K562 (cell line): Measurements from ENCODE around the gene TSEN34. TPM values are rescaled to one million over a fixed set of nuclear protein-coding genes. Genes with fewer than 3 reads are reported as not detected.

ENCODE experiments used
- ARID3B ChIP-seq: fragments of 250-450 bp; sonication (Bioruptor Pico); IDR thresholded peaks from 2 replicates; pipeline ENCODE4 v1.4.0; 2020; ENCODE audit warnings: borderline replicate concordance
- CBX8 ChIP-seq: fragments of 200-600 bp; sonication (generic); IDR thresholded peaks from 2 replicates; pipeline ENCODE4 v1.6.1; 2012; ENCODE audit warnings: borderline replicate concordance, mixed run types, low read depth, mild to moderate bottlenecking, moderate library complexity, mixed read lengths, low read length, control low read depth, inconsistent platforms; ENCODE audit not compliant: poor library complexity, severe bottlenecking; ENCODE audit errors: extremely low read depth
- COPS2 ChIP-seq: fragments of 450-650 bp; conservative IDR thresholded peaks from 2 replicates; pipeline ENCODE4 v1.6.1; 2016; ENCODE audit warnings: mild to moderate bottlenecking, moderate library complexity
- CSDE1 ChIP-seq, 2 experiments: fragments of 450-650 bp; IDR thresholded peaks; 2 replicates each; pipeline ENCODE4 v1.6.1; 2016; ENCODE audit warnings: mild to moderate bottlenecking in 1 of 2
- CTBP1 ChIP-seq: fragments of 450-650 bp; IDR thresholded peaks from 2 replicates; pipeline ENCODE4 v1.6.1; 2016; ENCODE audit warnings: borderline replicate concordance
- ETV1 ChIP-seq: fragments of 450-650 bp; conservative IDR thresholded peaks from 2 replicates; pipeline ENCODE4 v1.6.1; 2016; ENCODE audit warnings: missing genetic modification characterization, control low read depth, low read depth, missing compliant biosample characterization
- FIP1L1 ChIP-seq: fragments of 200-400 bp; formaldehyde crosslinking; IDR thresholded peaks from 2 replicates; pipeline ENCODE4 v1.6.1; 2018; ENCODE audit warnings: mild to moderate bottlenecking, low read depth, low read length; ENCODE audit not compliant: poor library complexity, severe bottlenecking
- KLF16 ChIP-seq: IDR thresholded peaks from 2 replicates; pipeline ENCODE4 v1.6.1; 2016; ENCODE audit warnings: antibody characterized with exemption
- MEF2A ChIP-seq: IDR thresholded peaks from 2 replicates; pipeline ENCODE4 v1.6.1; 2011; ENCODE audit warnings: low read depth, mild to moderate bottlenecking, low read length, moderate library complexity; ENCODE audit not compliant: control insufficient read depth
- MLX ChIP-seq, 2 experiments: fragments of 450-650 bp in 1 of 2; sonication (generic) in 1 of 2; formaldehyde crosslinking; conservative IDR thresholded peaks; 2 replicates each; pipeline versions ENCODE4 v1.4.0 to v1.8.1; 2020 to 2022; ENCODE audit warnings: mild to moderate bottlenecking in 1 of 2, missing genetic modification reagents in 1 of 2
- NR3C1 ChIP-seq: sonication (generic); formaldehyde crosslinking; IDR thresholded peaks from 2 replicates; pipeline ENCODE4 v1.8.1; 2022; ENCODE audit warnings: missing genetic modification reagents
- PRMT5 ChIP-seq: sonication (generic); formaldehyde crosslinking; IDR thresholded peaks from 2 replicates; pipeline ENCODE4 v1.5.0; 2020; ENCODE audit warnings: missing genetic modification reagents
- RBBP5 ChIP-seq: fragments of 200-600 bp; sonication (generic); IDR thresholded peaks from 2 replicates; pipeline ENCODE4 v1.6.1; 2012; ENCODE audit warnings: borderline replicate concordance, mild to moderate bottlenecking, low read length, control low read depth, inconsistent platforms; ENCODE audit not compliant: insufficient read depth, poor library complexity, severe bottlenecking
- STAG1 ChIP-seq: sonication (generic); formaldehyde crosslinking; IDR thresholded peaks from 2 replicates; pipeline ENCODE4 v1.5.0; 2020; ENCODE audit warnings: missing genetic modification reagents, borderline replicate concordance
- SUPT5H ChIP-seq: fragments of 450-650 bp; IDR thresholded peaks from 2 replicates; pipeline ENCODE4 v1.6.1; 2016
- ZNF121 ChIP-seq: sonication (generic); formaldehyde crosslinking; conservative IDR thresholded peaks from 2 replicates; pipeline ENCODE4 v1.8.0; 2022; ENCODE audit warnings: missing genetic modification reagents
- ZNF551 ChIP-seq: fragments of 250-450 bp; sonication (Bioruptor Pico); IDR thresholded peaks from 2 replicates; pipeline ENCODE4 v1.5.0; 2021; ENCODE audit warnings: mild to moderate bottlenecking, moderate library complexity
- polyA plus RNA-seq, 8 experiments: library from polyadenylated mRNA; depleted of rRNA in 4 of 8; stranded (reverse) in 5 of 8; unstranded in 3 of 8; fragments of >200 nt; fragmentation: Nextera tagmentation in 2 of 8; fragmentation: Illumina TruSeq in 1 of 8; extraction: Ambion mirVana in 2 of 8; extraction: Trizol in 1 of 8; gene quantifications; 2 replicates each; pipeline versions ENCODE4 v1.2.1 to v1.2.3, GENCODE V29; 2011 to 2014; ENCODE audit warnings: inconsistent platforms in 1 of 8, missing spikeins in 1 of 8
- total RNA-seq, 7 experiments: library from RNA; depleted of rRNA in 6 of 7; stranded (reverse); fragments of >200 nt in 6 of 7; fragmentation: Illumina TruSeq in 2 of 7; extraction: Trizol in 2 of 7; gene quantifications; 2 replicates each; pipeline versions ENCODE4 v1.2.1 to v1.2.3, GENCODE V29; 2011 to 2021; ENCODE audit warnings: low replicate concordance in 1 of 7
- TF ChIP-seq, protein P1 (sequence below): conservative IDR thresholded peaks from 2 replicates; pipeline ENCODE4 v1.6.1; 2011; ENCODE audit warnings: low read depth, mild to moderate bottlenecking, low read length; ENCODE audit not compliant: control insufficient read depth
- TF ChIP-seq, protein P2 (sequence below): fragments of 250-450 bp; sonication (Bioruptor Pico); IDR thresholded peaks from 2 replicates; pipeline ENCODE4 v1.5.0; 2021
- TF ChIP-seq, protein P3 (sequence below): sonication (generic); formaldehyde crosslinking; IDR thresholded peaks from 2 replicates; pipeline ENCODE4 v1.4.0; 2020; ENCODE audit warnings: mild to moderate bottlenecking, missing genetic modification reagents

Gene TSEN34
- total and polyA plus RNA-seq, 9 of the 15 experiments (the other 6 are each of a cell fraction or from before 2014, with no cell fraction given), result 3.1 to 57.6 (median 29.5) TPM

- TF ChIP-seq ARID3B (CRISPR knock-in tag) (no peak), ZNF551 (no peak), CSDE1 (IDR thresholded peaks at IDR 0.05) (no peak; a peak in 1 of 4 replicates), FIP1L1 (no peak), CTBP1 (peak; percentile 83), RBBP5 (no peak), PRMT5 (CRISPR knock-in tag) (no peak), KLF16 (peak; percentile 65; the same call in 1 of the 2 replicates), SUPT5H (no peak), ZNF121 (no peak), STAG1 (no peak), MLX (CRISPR knock-in tag; conservative IDR thresholded peaks at IDR 0.05) (no peak), COPS2 (no peak), CBX8 (no peak), MEF2A (0 out of 2 replicates have a peak, but pooled peaks have one; percentile 61), ETV1 (tag) (no peak), NR3C1 (CRISPR knock-in tag) (no peak)
- TF ChIP-seq, protein P1, sequence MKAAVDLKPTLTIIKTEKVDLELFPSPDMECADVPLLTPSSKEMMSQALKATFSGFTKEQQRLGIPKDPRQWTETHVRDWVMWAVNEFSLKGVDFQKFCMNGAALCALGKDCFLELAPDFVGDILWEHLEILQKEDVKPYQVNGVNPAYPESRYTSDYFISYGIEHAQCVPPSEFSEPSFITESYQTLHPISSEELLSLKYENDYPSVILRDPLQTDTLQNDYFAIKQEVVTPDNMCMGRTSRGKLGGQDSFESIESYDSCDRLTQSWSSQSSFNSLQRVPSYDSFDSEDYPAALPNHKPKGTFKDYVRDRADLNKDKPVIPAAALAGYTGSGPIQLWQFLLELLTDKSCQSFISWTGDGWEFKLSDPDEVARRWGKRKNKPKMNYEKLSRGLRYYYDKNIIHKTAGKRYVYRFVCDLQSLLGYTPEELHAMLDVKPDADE, result no peak; the same call in 1 of the 2 replicates
- TF ChIP-seq, protein P2, sequence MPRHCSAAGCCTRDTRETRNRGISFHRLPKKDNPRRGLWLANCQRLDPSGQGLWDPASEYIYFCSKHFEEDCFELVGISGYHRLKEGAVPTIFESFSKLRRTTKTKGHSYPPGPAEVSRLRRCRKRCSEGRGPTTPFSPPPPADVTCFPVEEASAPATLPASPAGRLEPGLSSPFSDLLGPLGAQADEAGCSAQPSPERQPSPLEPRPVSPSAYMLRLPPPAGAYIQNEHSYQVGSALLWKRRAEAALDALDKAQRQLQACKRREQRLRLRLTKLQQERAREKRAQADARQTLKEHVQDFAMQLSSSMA (CRISPR knock-in tag), result no peak
- TF ChIP-seq, protein P3, sequence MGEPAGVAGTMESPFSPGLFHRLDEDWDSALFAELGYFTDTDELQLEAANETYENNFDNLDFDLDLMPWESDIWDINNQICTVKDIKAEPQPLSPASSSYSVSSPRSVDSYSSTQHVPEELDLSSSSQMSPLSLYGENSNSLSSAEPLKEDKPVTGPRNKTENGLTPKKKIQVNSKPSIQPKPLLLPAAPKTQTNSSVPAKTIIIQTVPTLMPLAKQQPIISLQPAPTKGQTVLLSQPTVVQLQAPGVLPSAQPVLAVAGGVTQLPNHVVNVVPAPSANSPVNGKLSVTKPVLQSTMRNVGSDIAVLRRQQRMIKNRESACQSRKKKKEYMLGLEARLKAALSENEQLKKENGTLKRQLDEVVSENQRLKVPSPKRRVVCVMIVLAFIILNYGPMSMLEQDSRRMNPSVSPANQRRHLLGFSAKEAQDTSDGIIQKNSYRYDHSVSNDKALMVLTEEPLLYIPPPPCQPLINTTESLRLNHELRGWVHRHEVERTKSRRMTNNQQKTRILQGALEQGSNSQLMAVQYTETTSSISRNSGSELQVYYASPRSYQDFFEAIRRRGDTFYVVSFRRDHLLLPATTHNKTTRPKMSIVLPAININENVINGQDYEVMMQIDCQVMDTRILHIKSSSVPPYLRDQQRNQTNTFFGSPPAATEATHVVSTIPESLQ, result no peak
These were observed 18.8 kb downstream of the TSEN34 start (continued) for GRCh38 chr19:54209811-54210494.
